Hepatocyte (in vitro differentiated cells): ENCODE results near the gene BIN1. TPM values are rescaled to one million over a fixed set of nuclear protein-coding genes. Genes with fewer than 3 reads are reported as not detected.

Experiments
- DNase-seq: peaks from one replicate; pipeline ENCODE4 v3.0.0-alpha.2; 2016; ENCODE audit warnings: low spot score
- H2AFZ ChIP-seq: fragments of 200-600 bp; sonication (generic); 2 replicates; pipeline ENCODE4 v1.6.0; 2016; ENCODE audit warnings: antibody characterized with exemption, mild to moderate bottlenecking
- H3K27ac ChIP-seq: fragments of 200-600 bp; sonication (generic); 2 replicates; pipeline ENCODE4 v1.5.1; 2016; ENCODE audit warnings: mild to moderate bottlenecking
- H3K27me3 ChIP-seq: fragments of 200-600 bp; sonication (generic); 2 replicates; pipeline ENCODE4 v1.6.1; 2016
- H3K36me3 ChIP-seq: fragments of 200-600 bp; sonication (generic); replicated peaks from 2 replicates; pipeline ENCODE4 v1.5.1; 2016; ENCODE audit warnings: low read depth; ENCODE audit not compliant: insufficient read depth
- H3K4me1 ChIP-seq: fragments of 200-600 bp; sonication (generic); 2 replicates; pipeline ENCODE4 v1.5.1; 2016; ENCODE audit warnings: mild to moderate bottlenecking, moderate library complexity; ENCODE audit not compliant: insufficient read depth
- H3K4me2 ChIP-seq: fragments of 200-600 bp; sonication (generic); 2 replicates; pipeline ENCODE4 v1.6.0; 2016
- H3K4me3 ChIP-seq: fragments of 200-600 bp; sonication (generic); 2 replicates; pipeline ENCODE4 v1.5.1; 2016; ENCODE audit warnings: mild to moderate bottlenecking
- H3K79me2 ChIP-seq: fragments of 200-600 bp; sonication (generic); 2 replicates; pipeline ENCODE4 v1.6.0; 2017; ENCODE audit warnings: mild to moderate bottlenecking
- H3K9me2 ChIP-seq: fragments of 200-600 bp; sonication (generic); replicated peaks from 2 replicates; pipeline ENCODE4 v1.6.0; 2017; ENCODE audit warnings: mild to moderate bottlenecking; ENCODE audit not compliant: insufficient read depth
- H3K9me3 ChIP-seq: fragments of 200-600 bp; sonication (generic); 2 replicates; pipeline ENCODE4 v1.5.1; 2016; ENCODE audit warnings: low read depth, mild to moderate bottlenecking
- H4K20me1 ChIP-seq: fragments of 200-600 bp; sonication (generic); 2 replicates; pipeline ENCODE4 v1.6.0; 2016; ENCODE audit warnings: mild to moderate bottlenecking; ENCODE audit not compliant: insufficient read depth, poor library complexity, severe bottlenecking
- CTCF ChIP-seq: fragments of 200-600 bp; sonication (generic); IDR thresholded peaks from 2 replicates; pipeline ENCODE4 v1.5.1; 2016; ENCODE audit warnings: antibody characterized with exemption, mild to moderate bottlenecking; ENCODE audit not compliant: poor library complexity
- EZH2 ChIP-seq: fragments of 200-600 bp; sonication (generic); IDR thresholded peaks from 2 replicates; pipeline ENCODE4 v1.6.1; 2016; ENCODE audit warnings: antibody characterized with exemption, mild to moderate bottlenecking, borderline replicate concordance
- EZH2phosphoT487 ChIP-seq: fragments of 200-600 bp; sonication (generic); IDR thresholded peaks from one replicate; pipeline ENCODE4 v1.6.1; 2018; ENCODE audit warnings: antibody characterized with exemption, mild to moderate bottlenecking, low read depth, moderate library complexity; ENCODE audit not compliant: unreplicated experiment, severe bottlenecking
- WGBS: methylation state at CpG from one replicate; pipeline ENCODE4 v1.1.6; 2016; ENCODE audit warnings: low lambda C conversion rate; ENCODE audit errors: missing lambda C conversion rate; 5-methylcytosine and 5-hydroxymethylcytosine counted together
- polyA plus RNA-seq: library from polyadenylated mRNA; unstranded; fragments of >200 nt; fragmentation: Nextera tagmentation; extraction: Ambion mirVana; gene quantifications from 2 replicates; pipeline ENCODE4 v1.2.1, GENCODE V29; 2016
- total RNA-seq: library from RNA; depleted of rRNA; stranded (reverse); fragments of >200 nt; gene quantifications from 2 replicates; pipeline ENCODE4 v1.2.3, GENCODE V29; 2014

Gene BIN1
- total and polyA plus RNA-seq, 2 experiments from 2014 or later, result 109 to 113 TPM

DNA sequence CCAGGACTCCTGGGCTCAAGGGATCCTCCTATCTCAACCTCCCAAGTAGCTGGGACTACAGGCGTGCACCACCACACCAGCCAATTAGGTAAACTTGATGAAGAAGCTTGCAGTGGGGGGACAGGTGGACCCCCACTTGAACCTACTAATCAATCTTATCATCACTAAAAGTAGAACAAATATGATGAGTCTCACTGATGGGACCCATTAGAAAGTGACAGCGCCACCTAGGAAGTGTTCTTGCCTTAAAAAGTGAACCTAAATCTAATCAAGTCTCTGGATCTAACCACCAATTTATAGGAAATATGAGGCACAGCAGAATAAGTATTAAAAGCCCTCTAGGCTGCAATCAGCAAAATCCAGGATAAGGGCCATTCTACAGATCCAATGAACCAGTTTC is 79.2 kb downstream of the BIN1 start:
- Histone ChIP-seq H4K20me1 (no peaks in the 10 kb centered on the region), H3K27me3 (no peaks in the 10 kb centered on the region), H3K79me2 (no peaks in the 10 kb centered on the region), H3K27ac (no peak overlapping the region), H3K4me3 (no peak overlapping the region), H3K36me3 (no peaks in the 10 kb centered on the region), H3K9me2 (no peaks in the 10 kb centered on the region), H2AFZ (no peak overlapping the region), H3K4me2 (no peak overlapping the region), H3K4me1 (no peaks in the 10 kb centered on the region), H3K9me3 (no peaks in the 10 kb centered on the region)
- 80% methylated on average over 2 of the region's 2 CpGs for WGBS
- no peak for TF ChIP-seq CTCF
- no peak for TF ChIP-seq EZH2phosphoT487
- no peak for TF ChIP-seq EZH2
- DNase-seq, result no peak

GRCh38 chr2:127025359-127026166 is 81.4 kb downstream of the BIN1 start:
- WGBS, result under 1% methylated on average over 39 of the region's 39 CpGs
- Histone ChIP-seq H3K36me3 (no peaks in the 10 kb centered on the region), H3K27ac (peak overlapping the region; percentile 24)

GRCh38 chr2:127024769-127025358 is 82.1 kb downstream of the BIN1 start:
- Histone ChIP-seq H3K4me2 (peak overlapping the region; percentile 93), H3K36me3 (no peaks in the 10 kb centered on the region), H3K27ac (peak overlapping the region; percentile 24), H3K4me1 (no peaks in the 10 kb centered on the region), H3K9me2 (no peaks in the 10 kb centered on the region), H4K20me1 (no peaks in the 10 kb centered on the region), H3K79me2 (no peaks in the 10 kb centered on the region), H3K9me3 (no peaks in the 10 kb centered on the region), H2AFZ (peak overlapping the region; percentile 76), H3K27me3 (no peaks in the 10 kb centered on the region), H3K4me3 (peak overlapping the region; percentile 11)
- 2% methylated on average over 27 of the region's 29 CpGs for WGBS
- peak; percentile 78 for DNase-seq
- TF ChIP-seq EZH2phosphoT487 (no peak), EZH2 (no peak), CTCF (no peak)

More at GRCh38 chr2:127025359-127026166, 81.4 kb downstream of the BIN1 start:
- no peaks in the 10 kb centered on the region for H3K27me3 ChIP-seq
- H3K79me2 ChIP-seq, result no peaks in the 10 kb centered on the region
- peak overlapping the region; percentile 93 for H3K4me2 ChIP-seq
- H3K9me2 ChIP-seq, result no peaks in the 10 kb centered on the region
- no peaks in the 10 kb centered on the region for H4K20me1 ChIP-seq
- no peak for TF ChIP-seq EZH2phosphoT487
- TF ChIP-seq EZH2, result no peak
- TF ChIP-seq CTCF, result peak; percentile 48
- no peaks in the 10 kb centered on the region for H3K9me3 ChIP-seq
- H3K4me3 ChIP-seq, result peak overlapping the region; percentile 11
- H2AFZ ChIP-seq, result peak overlapping the region; percentile 76
- peak; percentile 83 for DNase-seq
- no peaks in the 10 kb centered on the region for H3K4me1 ChIP-seq
